ENCODE measurements around the gene MATCAP1. TPM values are rescaled to one million over a fixed set of nuclear protein-coding genes. Genes with fewer than 3 reads are reported as not detected.

MATCAP1 gene
- total and polyA plus RNA-seq, 2 of the 13 experiments (the other 11 are each of a cell fraction or from before 2014, with no cell fraction given), result 11.2 to 24.5 TPM

GRCh38 chr16:67155295-67156142, 28.2 kb downstream of the MATCAP1 start (continued):
- TF ChIP-seq, protein P1, sequence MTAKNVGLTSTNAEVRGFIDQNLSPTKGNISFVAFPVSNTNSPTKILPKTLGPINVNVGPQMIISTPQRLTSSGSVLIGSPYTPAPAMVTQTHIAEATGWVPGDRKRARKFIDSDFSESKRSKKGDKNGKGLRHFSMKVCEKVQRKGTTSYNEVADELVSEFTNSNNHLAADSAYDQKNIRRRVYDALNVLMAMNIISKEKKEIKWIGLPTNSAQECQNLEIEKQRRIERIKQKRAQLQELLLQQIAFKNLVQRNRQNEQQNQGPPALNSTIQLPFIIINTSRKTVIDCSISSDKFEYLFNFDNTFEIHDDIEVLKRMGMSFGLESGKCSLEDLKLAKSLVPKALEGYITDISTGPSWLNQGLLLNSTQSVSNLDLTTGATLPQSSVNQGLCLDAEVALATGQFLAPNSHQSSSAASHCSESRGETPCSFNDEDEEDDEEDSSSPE (CRISPR knock-in tag; IDR thresholded peaks at IDR 0.05), result peak; percentile 71
- TF ChIP-seq KAT8 (CRISPR knock-in tag; IDR thresholded peaks at IDR 0.05) (peak; percentile 49; the same call in 1 of the 2 replicates), ZNF530 (CRISPR knock-in tag; IDR thresholded peaks at IDR 0.05; ENCODE audit: low read depth) (no peak), NFE2L2 (IDR thresholded peaks at IDR 0.05; ENCODE audit: low read length) (no peak), ZNF326 (CRISPR knock-in tag; IDR thresholded peaks at IDR 0.05; ENCODE audit: borderline replicate concordance) (no peak), ZFY (CRISPR knock-in tag; IDR thresholded peaks at IDR 0.05) (0 out of 2 replicates have a peak, but pooled peaks have one; percentile 48), ZNF275 (CRISPR knock-in tag; IDR thresholded peaks at IDR 0.05; ENCODE audit: borderline replicate concordance) (peak; percentile 66; the same call in 1 of the 2 replicates), ZNF30 (CRISPR knock-in tag; IDR thresholded peaks at IDR 0.05) (no peak), FOXA1 (IDR thresholded peaks at IDR 0.05) (no peak), FOXA1 (CRISPR knock-in tag; IDR thresholded peaks at IDR 0.05) (no peak), TP53 (CRISPR knock-in tag; conservative IDR thresholded peaks at IDR 0.05) (no peak), CENPX (CRISPR knock-in tag; IDR thresholded peaks at IDR 0.05) (no peak), U2AF2 (IDR thresholded peaks at IDR 0.05; ENCODE audit: low read depth, low read length) (no peak), ZBTB42 (CRISPR knock-in tag; IDR thresholded peaks at IDR 0.05) (0 out of 2 replicates have a peak, but pooled peaks have one; percentile 44), MYNN (CRISPR knock-in tag; IDR thresholded peaks at IDR 0.05; ENCODE audit: low read depth) (no peak), HNRNPL (IDR thresholded peaks at IDR 0.05; ENCODE audit: low read depth, low read length) (no peak), ONECUT2 (CRISPR knock-in tag; IDR thresholded peaks at IDR 0.05) (no peak), ATRX (CRISPR knock-in tag; IDR thresholded peaks at IDR 0.05; ENCODE audit: borderline replicate concordance) (no peak), ZNF160 (CRISPR knock-in tag; IDR thresholded peaks at IDR 0.05) (peak; percentile 47; the same call in 1 of the 2 replicates), ETV6 (CRISPR knock-in tag; conservative IDR thresholded peaks at IDR 0.05) (0 out of 2 replicates have a peak, but pooled peaks have one; percentile 35), HOXA7 (CRISPR knock-in tag; IDR thresholded peaks at IDR 0.05) (no peak), ZNF124 (CRISPR knock-in tag; IDR thresholded peaks at IDR 0.05) (peak; percentile 72; the same call in 1 of the 2 replicates)
- TF ChIP-seq, protein P2, sequence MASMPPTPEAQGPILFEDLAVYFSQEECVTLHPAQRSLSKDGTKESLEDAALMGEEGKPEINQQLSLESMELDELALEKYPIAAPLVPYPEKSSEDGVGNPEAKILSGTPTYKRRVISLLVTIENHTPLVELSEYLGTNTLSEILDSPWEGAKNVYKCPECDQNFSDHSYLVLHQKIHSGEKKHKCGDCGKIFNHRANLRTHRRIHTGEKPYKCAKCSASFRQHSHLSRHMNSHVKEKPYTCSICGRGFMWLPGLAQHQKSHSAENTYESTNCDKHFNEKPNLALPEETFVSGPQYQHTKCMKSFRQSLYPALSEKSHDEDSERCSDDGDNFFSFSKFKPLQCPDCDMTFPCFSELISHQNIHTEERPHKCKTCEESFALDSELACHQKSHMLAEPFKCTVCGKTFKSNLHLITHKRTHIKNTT (CRISPR knock-in tag; IDR thresholded peaks at IDR 0.05), result no peak
- TF ChIP-seq, protein P3, sequence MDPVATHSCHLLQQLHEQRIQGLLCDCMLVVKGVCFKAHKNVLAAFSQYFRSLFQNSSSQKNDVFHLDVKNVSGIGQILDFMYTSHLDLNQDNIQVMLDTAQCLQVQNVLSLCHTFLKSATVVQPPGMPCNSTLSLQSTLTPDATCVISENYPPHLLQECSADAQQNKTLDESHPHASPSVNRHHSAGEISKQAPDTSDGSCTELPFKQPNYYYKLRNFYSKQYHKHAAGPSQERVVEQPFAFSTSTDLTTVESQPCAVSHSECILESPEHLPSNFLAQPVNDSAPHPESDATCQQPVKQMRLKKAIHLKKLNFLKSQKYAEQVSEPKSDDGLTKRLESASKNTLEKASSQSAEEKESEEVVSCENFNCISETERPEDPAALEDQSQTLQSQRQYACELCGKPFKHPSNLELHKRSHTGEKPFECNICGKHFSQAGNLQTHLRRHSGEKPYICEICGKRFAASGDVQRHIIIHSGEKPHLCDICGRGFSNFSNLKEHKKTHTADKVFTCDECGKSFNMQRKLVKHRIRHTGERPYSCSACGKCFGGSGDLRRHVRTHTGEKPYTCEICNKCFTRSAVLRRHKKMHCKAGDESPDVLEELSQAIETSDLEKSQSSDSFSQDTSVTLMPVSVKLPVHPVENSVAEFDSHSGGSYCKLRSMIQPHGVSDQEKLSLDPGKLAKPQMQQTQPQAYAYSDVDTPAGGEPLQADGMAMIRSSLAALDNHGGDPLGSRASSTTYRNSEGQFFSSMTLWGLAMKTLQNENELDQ (CRISPR knock-in tag; IDR thresholded peaks at IDR 0.05; ENCODE audit: borderline replicate concordance), result no peak

Data from HepG2 (cell line).